HG03095 (cell line): ENCODE results near the gene ANG.
"Not testable (repeated sequence)": the region's sequence is repeated elsewhere in the genome, so short reads cannot be mapped to it uniquely, and the experiment has no call there.

Experiments used
- ATAC-seq: cut with Tn5 transposase; IDR thresholded peaks from one replicate; pipeline ENCODE4 v1.9.1; 2021; ENCODE audit warnings: moderate library complexity; ENCODE audit not compliant: unreplicated experiment

Gene ANG

GRCh38 chr14:20698018-20698329, 9.4 kb downstream of the ANG start:
- ATAC-seq: no peak

DNA sequence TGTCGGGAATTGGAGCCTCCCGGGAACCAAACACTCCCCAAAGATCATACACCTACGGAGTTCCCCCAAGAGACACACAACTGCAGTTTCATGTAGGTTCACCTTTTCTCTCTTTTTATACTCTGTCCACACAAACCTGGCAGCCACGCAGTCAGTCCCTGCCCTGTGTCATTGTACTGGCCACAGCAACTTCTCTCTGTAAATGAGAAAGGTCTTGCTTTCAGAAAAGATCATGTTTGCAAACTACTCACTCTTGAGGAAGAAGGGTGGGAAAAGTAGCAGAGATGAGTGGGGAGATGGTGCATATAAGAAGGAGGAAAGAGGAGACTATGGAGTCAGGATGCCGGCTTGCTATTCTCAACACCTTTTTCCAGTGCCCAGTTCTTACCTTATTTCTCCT, 10.4 kb downstream of the ANG start:
- no peak for ATAC-seq

- ATAC-seq: no peak
These were observed 11.4 kb downstream of the ANG start for GRCh38 chr14:20699931-20700330.

- not testable (repeated sequence) for ATAC-seq
These were observed 12.4 kb downstream of the ANG start for GRCh38 chr14:20700965-20701364.

- no peak for ATAC-seq
These were observed 18.2 kb downstream of the ANG start for GRCh38 chr14:20706657-20707355.

DNA sequence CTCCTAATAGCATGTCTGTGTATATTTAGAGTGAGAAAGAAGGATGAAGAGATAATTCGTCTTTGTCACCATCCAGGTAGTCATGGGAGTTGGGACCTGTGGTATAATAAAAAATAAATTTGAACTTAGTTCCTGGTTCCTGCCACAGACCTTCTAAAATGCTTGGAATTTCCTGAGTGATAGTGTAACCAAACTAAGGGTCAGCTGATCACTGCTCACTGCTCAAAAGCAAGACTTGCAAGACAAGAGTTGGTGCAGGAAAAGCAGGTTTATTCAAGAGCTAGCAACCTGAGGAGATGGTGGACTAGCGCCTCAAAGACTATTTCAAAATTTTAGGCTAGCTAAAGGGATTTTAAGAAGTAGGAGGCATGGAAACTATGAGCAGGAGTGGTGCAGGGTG, 19.1 kb downstream of the ANG start:
- ATAC-seq: no peak

- ATAC-seq: no peak
These were observed 22.7 kb downstream of the ANG start for GRCh38 chr14:20711261-20711660.

GRCh38 chr14:20711685-20712084, 23.1 kb downstream of the ANG start:
- ATAC-seq: no peak

DNA sequence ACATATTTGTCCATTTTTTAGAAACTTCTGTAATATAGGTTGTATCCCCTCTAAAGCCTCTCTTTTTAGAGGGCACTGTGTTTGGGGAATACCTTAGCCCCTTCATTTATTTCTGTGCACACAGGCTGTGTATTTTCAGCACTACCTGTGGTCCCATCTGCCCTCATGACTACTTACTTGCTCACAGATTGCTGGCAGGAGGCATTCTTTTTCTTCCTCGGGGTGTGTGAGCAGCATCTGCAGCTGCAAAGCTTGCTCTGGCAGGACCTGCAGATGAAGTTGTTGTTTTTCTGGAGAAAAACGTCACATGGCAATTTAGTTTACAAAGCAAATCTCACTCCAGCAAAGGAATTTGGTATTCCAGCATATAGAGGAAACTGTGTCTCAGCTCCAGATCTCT, 24.3 kb downstream of the ANG start:
- no peak for ATAC-seq

- no peak for ATAC-seq
These were observed 26.2 kb downstream of the ANG start for GRCh38 chr14:20714593-20715250.

DNA sequence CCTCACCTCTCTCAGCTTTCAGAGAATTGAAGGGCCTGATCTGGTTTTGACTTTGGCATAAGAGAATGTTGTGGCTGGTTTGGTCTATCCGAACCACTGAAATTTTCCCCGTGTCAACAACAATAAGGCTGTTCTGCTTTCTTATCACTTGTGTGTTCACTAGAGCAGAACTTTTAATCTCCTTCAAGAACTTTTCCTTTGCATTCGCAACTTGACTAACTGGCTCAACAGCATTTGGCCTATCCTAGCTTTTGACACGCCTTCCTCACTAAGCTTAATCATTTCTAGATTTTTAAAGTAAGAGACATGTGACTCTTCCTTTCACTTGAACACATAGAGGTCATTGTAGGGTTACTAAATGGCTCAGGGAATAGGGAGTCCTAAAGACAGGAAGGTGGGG, 31.2 kb downstream of the ANG start:
- ATAC-seq: no peak

GRCh38 chr14:20720741-20721140, 32.2 kb downstream of the ANG start:
- no peak for ATAC-seq

- ATAC-seq: no peak
These were observed 33.5 kb downstream of the ANG start for GRCh38 chr14:20722016-20722415.

- ATAC-seq: no peak
These were observed 34.9 kb downstream of the ANG start for GRCh38 chr14:20723488-20723887.

DNA sequence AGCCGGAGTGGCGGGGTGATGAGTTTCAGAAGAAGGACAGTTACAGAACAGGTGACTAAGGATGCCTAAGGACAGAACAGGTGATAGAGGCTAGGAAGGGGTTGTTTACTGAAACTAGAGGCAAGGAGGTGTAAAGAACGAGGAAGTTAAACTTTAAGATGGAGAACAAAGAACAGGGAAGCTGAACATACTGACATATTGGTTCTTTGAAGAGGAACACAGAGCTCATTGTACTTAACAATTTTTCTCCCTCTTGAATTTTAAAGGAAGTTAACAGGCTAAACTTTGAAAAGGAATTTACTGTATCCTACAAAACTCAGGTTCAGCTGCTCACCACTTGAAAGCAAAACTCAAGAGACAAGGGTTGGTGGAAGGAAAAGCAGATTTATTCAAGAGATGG, 37.6 kb downstream of the ANG start:
- ATAC-seq: not testable (repeated sequence)

DNA sequence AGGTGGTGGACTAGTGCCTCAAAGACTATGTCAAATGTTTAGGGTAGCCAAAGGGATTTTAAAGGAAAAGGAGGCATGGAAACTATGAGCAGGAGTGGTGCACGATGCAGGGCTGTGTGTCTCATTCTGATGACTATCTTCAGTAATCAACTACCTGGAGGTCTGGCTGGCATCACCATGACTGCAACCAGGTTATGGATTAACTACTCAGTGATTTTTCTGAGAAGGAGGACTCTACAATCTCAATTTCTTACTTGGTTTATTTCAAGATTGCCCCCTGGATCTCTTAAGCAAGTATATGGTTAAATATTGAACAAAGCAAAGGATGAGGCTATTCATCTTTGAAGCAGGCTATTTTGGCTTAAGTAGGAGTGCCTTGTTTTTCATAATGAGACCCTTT, 38.0 kb downstream of the ANG start:
- no peak for ATAC-seq

DNA sequence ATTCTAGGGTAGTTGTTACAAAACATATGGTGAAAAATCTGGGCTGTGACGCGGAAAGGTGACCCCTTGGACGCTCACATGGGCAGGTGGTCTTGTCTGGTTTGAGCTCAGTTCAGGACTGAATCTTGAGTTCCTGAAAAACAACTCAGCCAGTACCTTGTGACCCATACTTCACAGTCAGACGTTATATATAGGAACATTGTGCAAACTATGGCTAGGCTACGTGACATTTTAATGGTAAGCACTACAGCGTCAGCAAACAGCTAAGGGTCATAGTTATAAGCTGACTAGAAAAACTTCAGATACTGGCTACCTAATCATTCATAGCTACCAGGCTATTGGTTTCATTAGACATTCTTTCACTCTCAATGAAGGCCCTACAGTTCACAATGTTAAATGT, 42.3 kb downstream of the ANG start:
- ATAC-seq: no peak

- no peak for ATAC-seq
These were observed 43.9 kb downstream of the ANG start for GRCh38 chr14:20732477-20732876.

GRCh38 chr14:20732979-20733635, 44.5 kb downstream of the ANG start:
- no peak for ATAC-seq

GRCh38 chr14:20733684-20734429, 45.3 kb downstream of the ANG start:
- ATAC-seq: no peak

GRCh38 chr14:20734430-20734806, 45.9 kb downstream of the ANG start:
- ATAC-seq: no peak

DNA sequence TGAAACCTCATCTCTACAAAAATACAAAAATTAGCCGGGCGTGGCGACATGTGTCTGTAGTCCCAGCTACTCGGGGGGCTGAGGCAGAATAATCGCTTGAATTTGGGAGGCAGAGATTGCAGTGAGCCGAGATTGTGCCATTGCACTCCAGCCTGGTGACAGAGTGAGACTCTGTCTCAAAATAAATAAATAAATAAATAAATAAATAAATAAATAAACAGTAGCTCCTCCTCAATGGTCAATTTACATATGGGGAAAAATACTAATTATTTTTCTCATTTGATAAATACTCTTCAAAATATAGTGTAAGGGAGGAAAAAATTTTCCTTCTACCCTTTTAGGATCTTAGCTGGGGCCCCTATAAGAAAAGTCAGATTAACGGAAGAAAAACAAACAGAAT, 49.7 kb downstream of the ANG start:
- not testable (repeated sequence) for ATAC-seq
